Testis (tissue), 3 donors: ENCODE data around the gene THAP4. TPM values are rescaled to one million over a fixed set of nuclear protein-coding genes. Genes with fewer than 3 reads are reported as not detected.

ENCODE experiments used
- DNase-seq: peaks from one replicate; pipeline ENCODE4 v3.0.0-alpha.2; 2019
- H3K27ac ChIP-seq, 2 donors: fragments of 200-600 bp; sonication (generic); one replicate each; pipeline ENCODE4 v1.5.1; 2019
- H3K27me3 ChIP-seq: fragments of 200-600 bp; sonication (generic); one replicate; pipeline ENCODE4 v1.5.1; 2019
- H3K36me3 ChIP-seq: fragments of 200-600 bp; sonication (generic); one replicate; pipeline ENCODE4 v1.5.1; 2017; ENCODE audit warnings: low read depth; ENCODE audit errors: missing control alignments
- H3K4me1 ChIP-seq: fragments of 200-600 bp; sonication (generic); one replicate; pipeline ENCODE4 v1.5.1; 2019
- H3K4me3 ChIP-seq, 2 donors: fragments of 200-600 bp; sonication (generic); one replicate each; pipeline ENCODE4 v1.5.1; 2017 to 2019
- H3K9me3 ChIP-seq: fragments of 200-600 bp; sonication (generic); one replicate; pipeline ENCODE4 v1.5.1; 2017
- CTCF ChIP-seq, 3 experiments: fragments of 450-650 bp in 2 of 3; fragments of 200-600 bp in 1 of 3; sonication (generic) in 1 of 3; IDR thresholded peaks; one replicate each; pipeline ENCODE4 v1.5.1; 2016 to 2019; ENCODE audit warnings: antibody characterized with exemption in 3 of 3, mild to moderate bottlenecking in 2 of 3, moderate library complexity in 1 of 3
- POLR2A ChIP-seq: fragments of 450-650 bp; IDR thresholded peaks from one replicate; pipeline ENCODE4 v1.6.1; 2017; ENCODE audit warnings: antibody characterized with exemption, mild to moderate bottlenecking, moderate library complexity
- WGBS, 2 donors: methylation state at CpG; one replicate each; pipeline ENCODE4 v1.1.5; 2018; 5-methylcytosine and 5-hydroxymethylcytosine counted together
- intact Hi-C: fragments of 100-400 bp; cut with DNase I; formaldehyde crosslinking; loops from one replicate; pipeline ENCODE4 v1.15.1; 2023; ENCODE audit warnings: low total_unique reads
- polyA plus RNA-seq: library from polyadenylated mRNA; stranded (reverse); fragments of 350-450 nt; fragmentation: Illumina TruSeq; extraction: RNeasy Lipid Tissue Mini Kit (QIAGEN cat#74804); gene quantifications from one replicate; pipeline ENCODE4 v1.2.3, GENCODE V29; 2014; ENCODE audit warnings: low read depth, low replicate concordance; ENCODE audit not compliant: insufficient read depth
- total RNA-seq, 2 donors: library from RNA; depleted of rRNA; stranded (reverse); fragments of >200 nt; gene quantifications; one replicate each; pipeline ENCODE4 v1.2.3, GENCODE V29; 2016

Gene THAP4
- total and polyA plus RNA-seq, 3 donors from 2014 or later: 61.3 to 73.5 (median 73.5) TPM

DNA sequence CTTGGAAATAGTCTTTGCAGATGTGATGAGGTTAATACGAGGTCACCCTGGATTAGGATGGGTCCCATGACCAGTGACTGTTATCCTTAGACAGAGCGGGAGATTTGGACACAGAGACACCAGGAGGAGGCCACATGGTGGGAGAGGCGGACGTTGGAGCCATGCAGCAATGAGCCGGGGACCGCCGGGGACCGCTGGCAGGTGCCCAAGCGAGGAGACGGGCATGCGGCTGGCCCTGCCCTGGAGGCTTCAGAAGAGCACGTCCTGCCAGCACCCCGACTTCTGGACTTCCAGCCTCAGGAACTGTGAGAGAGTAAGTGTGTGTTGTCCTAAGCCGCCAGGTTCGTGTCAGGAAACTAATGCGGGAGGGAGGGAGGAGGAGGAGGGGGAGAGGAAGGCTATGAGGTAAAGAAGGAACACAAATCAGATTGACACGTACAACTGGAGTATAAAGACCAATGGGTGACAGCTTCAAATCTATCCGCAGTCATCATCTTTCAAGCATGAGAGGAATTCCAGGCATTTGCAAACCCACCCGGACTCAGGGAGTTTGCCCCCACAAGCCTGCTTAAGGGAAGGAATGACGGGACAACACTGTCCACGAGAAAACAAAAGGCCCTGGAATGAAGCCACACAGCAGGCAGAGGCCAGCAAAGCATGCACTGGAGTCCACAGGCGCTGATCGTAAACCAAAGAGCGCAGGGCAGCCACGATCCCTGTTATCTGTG lies 90.0 kb downstream of the THAP4 start:
- Histone ChIP-seq H3K27ac (no peak overlapping the region), H3K4me3 (no peak overlapping the region), H3K4me1 (peaks cover 9% of the 10 kb centered on the region), H3K9me3 (no peaks in the 10 kb centered on the region), H3K27me3 (no peaks in the 10 kb centered on the region), H3K36me3 (no peaks in the 10 kb centered on the region)
- DNase-seq: peak; percentile 43
- intact Hi-C loops: no loop called here
- WGBS, 2 donors: 41 to 48% methylated on average over 25 of the region's 25 CpGs
- TF ChIP-seq POLR2A (no peak), CTCF (IDR thresholded peaks at IDR 0.05) (no peak)

GRCh38 chr2:241545523-241546473 lies 91.2 kb downstream of the THAP4 start:
- Histone ChIP-seq H3K4me3 (no peak overlapping the region), H3K36me3 (no peaks in the 10 kb centered on the region), H3K27me3 (no peaks in the 10 kb centered on the region), H3K4me1 (peaks cover 17% of the 10 kb centered on the region), H3K27ac (no peak overlapping the region), H3K9me3 (no peaks in the 10 kb centered on the region)
- TF ChIP-seq POLR2A: no peak
- no peak for TF ChIP-seq CTCF (IDR thresholded peaks at IDR 0.05)
- intact Hi-C loops: no loop called here
- WGBS, 2 donors: 69% methylated on average over 12 of the region's 12 CpGs
- no peak for DNase-seq

- H3K4me3 ChIP-seq: no peak overlapping the region
- WGBS, 2 donors: 48 to 57% methylated on average over 10 of the region's 10 CpGs
- peaks cover 17% of the 10 kb centered on the region for H3K4me1 ChIP-seq
- intact Hi-C loops: no loop called here
- no peaks in the 10 kb centered on the region for H3K27me3 ChIP-seq
- no peak for TF ChIP-seq CTCF (IDR thresholded peaks at IDR 0.05)
- no peak for TF ChIP-seq POLR2A
- H3K36me3 ChIP-seq: no peaks in the 10 kb centered on the region
- no peak for DNase-seq
- no peaks in the 10 kb centered on the region for H3K9me3 ChIP-seq
- H3K27ac ChIP-seq: no peak overlapping the region
Observed at GRCh38 chr2:241545106-241545505, 91.9 kb downstream of the THAP4 start.

DNA sequence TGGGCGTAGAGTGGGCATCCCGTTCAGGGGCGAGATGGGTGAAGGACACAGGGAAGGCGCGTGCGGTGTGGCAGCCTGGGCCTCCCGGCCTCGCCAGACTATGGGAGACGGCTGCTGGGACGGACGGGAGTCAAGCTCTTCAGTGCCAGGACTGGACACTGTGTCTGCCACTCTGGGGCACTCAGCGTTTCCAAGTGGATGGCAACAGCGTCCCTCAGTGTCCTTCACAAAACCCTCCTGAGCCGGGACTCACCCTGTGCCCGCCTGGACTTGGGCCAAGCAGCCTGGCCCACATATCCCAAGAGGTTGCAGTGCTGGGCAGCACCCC lies 94.7 kb downstream of the THAP4 start:
- intact Hi-C loops: no loop called here
- no peak overlapping the region for H3K4me3 ChIP-seq

More for the DNA sequence above, 94.7 kb downstream of the THAP4 start:
- Histone ChIP-seq H3K4me1 (peaks cover 15% of the 10 kb centered on the region), H3K9me3 (no peaks in the 10 kb centered on the region), H3K27me3 (no peaks in the 10 kb centered on the region), H3K27ac (no peak overlapping the region), H3K36me3 (no peaks in the 10 kb centered on the region)
- no peak for TF ChIP-seq CTCF (IDR thresholded peaks at IDR 0.05)
- no peak for TF ChIP-seq POLR2A
- 38 to 43% methylated on average over 4 to 15 of the region's 15 CpGs for WGBS, 2 donors
- peak; percentile 36 for DNase-seq
